Activated CD8-positive, alpha-beta memory T cell treated with anti-CD3 and anti-CD28 coated beads for 4 hours (primary cell): ENCODE data around the gene RPS15.
"Not testable (repeated sequence)": the region's sequence is repeated elsewhere in the genome, so short reads cannot be mapped to it uniquely, and the experiment has no call there.

Experiments
- DNase-seq, 2 donors: peaks; one replicate each; pipeline ENCODE4 v3.0.0-alpha.2; 2020; ENCODE audit warnings: low read depth in 2 of 2

The RPS15 gene

GRCh38 chr19:1469255-1470054 is 31.3 kb downstream of the RPS15 start:
- DNase-seq: no peak

GRCh38 chr19:1470055-1470304 is 31.8 kb downstream of the RPS15 start:
- no peak for DNase-seq

GRCh38 chr19:1470305-1471009 is 32.3 kb downstream of the RPS15 start:
- DNase-seq: peak; percentile 45 to 47

GRCh38 chr19:1471010-1471514 is 32.9 kb downstream of the RPS15 start:
- no peak for DNase-seq

- no peak for DNase-seq
Observed at GRCh38 chr19:1471515-1472160, 33.4 kb downstream of the RPS15 start.

- DNase-seq: no peak
Observed at GRCh38 chr19:1472231-1473084, 34.3 kb downstream of the RPS15 start.

- DNase-seq: no peak
Observed at GRCh38 chr19:1473085-1473851, 35.1 kb downstream of the RPS15 start.

GRCh38 chr19:1474011-1474764 is 36.0 kb downstream of the RPS15 start:
- no peak for DNase-seq

- DNase-seq: no peak
Observed at GRCh38 chr19:1474765-1475351, 36.7 kb downstream of the RPS15 start.

GRCh38 chr19:1475751-1476437 is 37.7 kb downstream of the RPS15 start:
- DNase-seq: no peak

GRCh38 chr19:1477056-1477455 is 38.9 kb downstream of the RPS15 start:
- DNase-seq: not testable (repeated sequence)

- peak; percentile 85 to 87 for DNase-seq
Observed at GRCh38 chr19:1478934-1479707, 40.9 kb downstream of the RPS15 start, which contains the start of gene C19orf25. Gene C19orf25 (minus strand): TSS chr19:1479215. CDS start chr19:1478903, 312 bp downstream.

- no peak for DNase-seq
Observed at GRCh38 chr19:1481224-1481892, 43.2 kb downstream of the RPS15 start.

- DNase-seq: no peak
Observed at GRCh38 chr19:1481893-1482360, 43.7 kb downstream of the RPS15 start.

- DNase-seq: no peak
Observed at GRCh38 chr19:1482361-1483130, 44.4 kb downstream of the RPS15 start.

GRCh38 chr19:1483131-1483978 is 45.2 kb downstream of the RPS15 start:
- no peak for DNase-seq
